ENCODE results near the gene DNMT3B. TPM values are rescaled to one million over a fixed set of nuclear protein-coding genes. Genes with fewer than 3 reads are reported as not detected.

Gene DNMT3B
- total RNA-seq, 1 experiment from 2014 or later: 3.1 TPM

- DNase-seq (ENCODE audit: low read depth): no peak
Measured at GRCh38 chr20:32820698-32821377, 58.7 kb downstream of the DNMT3B start.

GRCh38 chr20:32822225-32822624 is 60.0 kb downstream of the DNMT3B start:
- no peak for DNase-seq (ENCODE audit: low read depth)

GRCh38 chr20:32823078-32823477 is 60.9 kb downstream of the DNMT3B start:
- peak; percentile 71 for DNase-seq (ENCODE audit: low read depth)

GRCh38 chr20:32823737-32824588 is 61.8 kb downstream of the DNMT3B start:
- DNase-seq (ENCODE audit: low read depth): no peak

- peak; percentile 33 for DNase-seq (ENCODE audit: low read depth)
Measured at GRCh38 chr20:32828029-32828680, 66.0 kb downstream of the DNMT3B start.

GRCh38 chr20:32829311-32830005 is 67.3 kb downstream of the DNMT3B start:
- DNase-seq (ENCODE audit: low read depth): no peak

GRCh38 chr20:32830437-32830836 is 68.3 kb downstream of the DNMT3B start:
- no peak for DNase-seq (ENCODE audit: low read depth)

- no peak for DNase-seq (ENCODE audit: low read depth)
Measured at GRCh38 chr20:32831982-32832381, 69.8 kb downstream of the DNMT3B start.

- no peak for DNase-seq (ENCODE audit: low read depth)
Measured at GRCh38 chr20:32832664-32833063, 70.5 kb downstream of the DNMT3B start.

GRCh38 chr20:32834972-32835371 is 72.8 kb downstream of the DNMT3B start:
- no peak for DNase-seq (ENCODE audit: low read depth)

- DNase-seq (ENCODE audit: low read depth): no peak
Measured at GRCh38 chr20:32837157-32837556, 75.0 kb downstream of the DNMT3B start.

GRCh38 chr20:32839227-32839981 is 77.2 kb downstream of the DNMT3B start:
- no peak for DNase-seq (ENCODE audit: low read depth)

GRCh38 chr20:32839982-32840285 is 77.7 kb downstream of the DNMT3B start:
- no peak for DNase-seq (ENCODE audit: low read depth)

GRCh38 chr20:32841174-32841573 is 79.0 kb downstream of the DNMT3B start:
- DNase-seq (ENCODE audit: low read depth): no peak

GRCh38 chr20:32841632-32842031 is 79.4 kb downstream of the DNMT3B start:
- DNase-seq (ENCODE audit: low read depth): no peak

- no peak for DNase-seq (ENCODE audit: low read depth)
Measured at GRCh38 chr20:32842688-32843524, 80.7 kb downstream of the DNMT3B start.

GRCh38 chr20:32845786-32846185 is 83.6 kb downstream of the DNMT3B start:
- no peak for DNase-seq (ENCODE audit: low read depth)

- no peak for DNase-seq (ENCODE audit: low read depth)
Measured at GRCh38 chr20:32846852-32847251, 84.7 kb downstream of the DNMT3B start.

GRCh38 chr20:32847964-32848363 is 85.8 kb downstream of the DNMT3B start:
- DNase-seq (ENCODE audit: low read depth): no peak

GRCh38 chr20:32848846-32849245 is 86.7 kb downstream of the DNMT3B start:
- no peak for DNase-seq (ENCODE audit: low read depth)

Data from HT1080 (cell line).